Measurements from ENCODE around the gene MAGEB3.

DNA sequence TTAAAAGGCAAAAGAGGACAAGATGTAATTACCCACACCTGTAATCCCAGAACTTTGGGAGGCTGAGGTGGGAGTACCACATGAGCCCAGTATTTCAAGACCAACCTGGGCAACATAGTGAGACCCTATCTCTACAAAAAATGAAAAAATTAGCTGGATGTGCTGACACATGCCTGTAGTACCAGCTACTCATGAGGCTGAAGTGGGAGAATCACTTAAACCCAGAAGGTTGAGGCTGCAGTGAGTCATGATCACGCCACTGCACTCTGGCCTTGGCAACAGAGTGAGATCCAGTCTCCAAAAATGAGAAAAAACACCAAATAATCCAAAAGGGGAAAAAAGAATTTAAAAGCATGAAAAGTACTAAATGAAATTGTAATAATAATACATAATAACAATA is 47.9 kb downstream of the MAGEB3 start:
- no peak for TF ChIP-seq POLR2A (IDR thresholded peaks at IDR 0.05; ENCODE audit: borderline replicate concordance, extremely low read depth, insufficient read depth, insufficient read length)
- TF ChIP-seq TCF7L2 (IDR thresholded peaks at IDR 0.05; ENCODE audit: borderline replicate concordance, extremely low read depth, insufficient read depth, insufficient read length) = no peak
- no peak for TF ChIP-seq RAD21 (IDR thresholded peaks at IDR 0.05; ENCODE audit: low read depth)
- TF ChIP-seq CTCF (IDR thresholded peaks at IDR 0.05 in 2 of 3, conservative IDR thresholded peaks at IDR 0.05 in 1 of 3; ENCODE audit: borderline replicate concordance in 1 of 3, insufficient read depth in 1 of 3, low read depth in 2 of 3, low read length in 2 of 3) = no peak
- TF ChIP-seq EZH2phosphoT487 (IDR thresholded peaks at IDR 0.05; ENCODE audit: borderline replicate concordance) = no peak
- TF ChIP-seq CEBPB (IDR thresholded peaks at IDR 0.05; ENCODE audit: low read depth) = no peak
- no peak for TF ChIP-seq POLR2AphosphoS5 (IDR thresholded peaks at IDR 0.05; ENCODE audit: low read depth, low read length)
- TF ChIP-seq ZBTB33 (IDR thresholded peaks at IDR 0.05; ENCODE audit: extremely low read depth, insufficient replicate concordance, low read length) = no peak
- no peak for TF ChIP-seq REST (IDR thresholded peaks at IDR 0.05; ENCODE audit: low read depth)
- TF ChIP-seq SRF (IDR thresholded peaks at IDR 0.05; ENCODE audit: low read depth) = no peak
- TF ChIP-seq SIN3A (IDR thresholded peaks at IDR 0.05; ENCODE audit: low read depth) = no peak
- no peak for TF ChIP-seq JUND (IDR thresholded peaks at IDR 0.05)
- no peak for TF ChIP-seq EZH2 (IDR thresholded peaks at IDR 0.05)
- TF ChIP-seq EGR1 (IDR thresholded peaks at IDR 0.05; ENCODE audit: low read depth) = no peak
